Measurements from ENCODE around the gene SLC22A4. TPM values are rescaled to one million over a fixed set of nuclear protein-coding genes. Genes with fewer than 3 reads are reported as not detected.

SLC22A4 gene
- polyA plus RNA-seq, 1 donor from 2014 or later, result 2.0 TPM

DNA sequence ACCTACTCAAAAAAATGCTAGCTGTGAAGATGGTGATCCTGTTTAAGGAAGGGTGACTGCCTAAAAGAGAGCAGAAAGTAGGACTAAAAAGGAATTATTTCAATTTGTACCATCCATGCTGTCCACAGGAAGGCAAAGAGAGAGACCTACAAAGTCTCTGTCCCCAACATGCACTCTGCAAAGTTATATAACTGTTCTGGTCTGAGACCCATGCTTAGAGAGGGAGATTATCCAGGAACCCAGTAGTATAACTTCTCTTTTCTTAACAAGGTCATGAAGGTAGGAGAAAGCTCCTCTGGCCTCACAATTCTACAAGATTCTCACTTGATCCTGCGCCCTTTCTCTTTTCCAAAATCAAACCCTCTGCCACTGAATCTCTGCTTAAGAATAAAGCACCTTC is 25.8 kb downstream of the SLC22A4 start:
- H3K27ac ChIP-seq (ENCODE audit: low read length), result no peak overlapping the region
- H3K36me3 ChIP-seq (ENCODE audit: insufficient read depth, low read length), result no peaks in the 10 kb centered on the region
- H3K79me2 ChIP-seq (replicated peaks; ENCODE audit: insufficient read depth, low read length), result no peaks in the 10 kb centered on the region
- H4K20me1 ChIP-seq (ENCODE audit: insufficient read depth), result no peaks in the 10 kb centered on the region
- no peaks in the 10 kb centered on the region for H3F3A ChIP-seq (ENCODE audit: insufficient read depth, low read length, poor library complexity, severe bottlenecking)
- no peaks in the 10 kb centered on the region for H3K9me2 ChIP-seq (ENCODE audit: insufficient read depth, low read length)
- H3K27me3 ChIP-seq (ENCODE audit: insufficient read depth, low read depth, low read length), result no peaks in the 10 kb centered on the region
- H3K9ac ChIP-seq (ENCODE audit: low read length), result no peak overlapping the region
- no peak overlapping the region for H3K4me3 ChIP-seq (ENCODE audit: low read length)
- no peak overlapping the region for H3K4me2 ChIP-seq (ENCODE audit: low read length)
- H2AFZ ChIP-seq (ENCODE audit: low read depth, low read length), result no peak overlapping the region
- TF ChIP-seq EP300 (conservative IDR thresholded peaks at IDR 0.05; ENCODE audit: poor library complexity, severe bottlenecking) (no peak), RAD21 (conservative IDR thresholded peaks at IDR 0.05) (no peak), TAF1 (IDR thresholded peaks at IDR 0.05; ENCODE audit: low read depth) (no peak), SMC3 (conservative IDR thresholded peaks at IDR 0.05; ENCODE audit: poor library complexity) (no peak), EZH2 (IDR thresholded peaks at IDR 0.05; ENCODE audit: borderline replicate concordance, insufficient read depth, low read length, poor library complexity, severe bottlenecking) (no peak), MXI1 (conservative IDR thresholded peaks at IDR 0.05; ENCODE audit: poor library complexity, severe bottlenecking) (no peak), POLR2AphosphoS5 (IDR thresholded peaks at IDR 0.05) (no peak)
- TF ChIP-seq, protein P1, sequence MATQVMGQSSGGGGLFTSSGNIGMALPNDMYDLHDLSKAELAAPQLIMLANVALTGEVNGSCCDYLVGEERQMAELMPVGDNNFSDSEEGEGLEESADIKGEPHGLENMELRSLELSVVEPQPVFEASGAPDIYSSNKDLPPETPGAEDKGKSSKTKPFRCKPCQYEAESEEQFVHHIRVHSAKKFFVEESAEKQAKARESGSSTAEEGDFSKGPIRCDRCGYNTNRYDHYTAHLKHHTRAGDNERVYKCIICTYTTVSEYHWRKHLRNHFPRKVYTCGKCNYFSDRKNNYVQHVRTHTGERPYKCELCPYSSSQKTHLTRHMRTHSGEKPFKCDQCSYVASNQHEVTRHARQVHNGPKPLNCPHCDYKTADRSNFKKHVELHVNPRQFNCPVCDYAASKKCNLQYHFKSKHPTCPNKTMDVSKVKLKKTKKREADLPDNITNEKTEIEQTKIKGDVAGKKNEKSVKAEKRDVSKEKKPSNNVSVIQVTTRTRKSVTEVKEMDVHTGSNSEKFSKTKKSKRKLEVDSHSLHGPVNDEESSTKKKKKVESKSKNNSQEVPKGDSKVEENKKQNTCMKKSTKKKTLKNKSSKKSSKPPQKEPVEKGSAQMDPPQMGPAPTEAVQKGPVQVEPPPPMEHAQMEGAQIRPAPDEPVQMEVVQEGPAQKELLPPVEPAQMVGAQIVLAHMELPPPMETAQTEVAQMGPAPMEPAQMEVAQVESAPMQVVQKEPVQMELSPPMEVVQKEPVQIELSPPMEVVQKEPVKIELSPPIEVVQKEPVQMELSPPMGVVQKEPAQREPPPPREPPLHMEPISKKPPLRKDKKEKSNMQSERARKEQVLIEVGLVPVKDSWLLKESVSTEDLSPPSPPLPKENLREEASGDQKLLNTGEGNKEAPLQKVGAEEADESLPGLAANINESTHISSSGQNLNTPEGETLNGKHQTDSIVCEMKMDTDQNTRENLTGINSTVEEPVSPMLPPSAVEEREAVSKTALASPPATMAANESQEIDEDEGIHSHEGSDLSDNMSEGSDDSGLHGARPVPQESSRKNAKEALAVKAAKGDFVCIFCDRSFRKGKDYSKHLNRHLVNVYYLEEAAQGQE (IDR thresholded peaks at IDR 0.05; ENCODE audit: borderline replicate concordance), result no peak
- TF ChIP-seq, protein P2, sequence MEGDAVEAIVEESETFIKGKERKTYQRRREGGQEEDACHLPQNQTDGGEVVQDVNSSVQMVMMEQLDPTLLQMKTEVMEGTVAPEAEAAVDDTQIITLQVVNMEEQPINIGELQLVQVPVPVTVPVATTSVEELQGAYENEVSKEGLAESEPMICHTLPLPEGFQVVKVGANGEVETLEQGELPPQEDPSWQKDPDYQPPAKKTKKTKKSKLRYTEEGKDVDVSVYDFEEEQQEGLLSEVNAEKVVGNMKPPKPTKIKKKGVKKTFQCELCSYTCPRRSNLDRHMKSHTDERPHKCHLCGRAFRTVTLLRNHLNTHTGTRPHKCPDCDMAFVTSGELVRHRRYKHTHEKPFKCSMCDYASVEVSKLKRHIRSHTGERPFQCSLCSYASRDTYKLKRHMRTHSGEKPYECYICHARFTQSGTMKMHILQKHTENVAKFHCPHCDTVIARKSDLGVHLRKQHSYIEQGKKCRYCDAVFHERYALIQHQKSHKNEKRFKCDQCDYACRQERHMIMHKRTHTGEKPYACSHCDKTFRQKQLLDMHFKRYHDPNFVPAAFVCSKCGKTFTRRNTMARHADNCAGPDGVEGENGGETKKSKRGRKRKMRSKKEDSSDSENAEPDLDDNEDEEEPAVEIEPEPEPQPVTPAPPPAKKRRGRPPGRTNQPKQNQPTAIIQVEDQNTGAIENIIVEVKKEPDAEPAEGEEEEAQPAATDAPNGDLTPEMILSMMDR (IDR thresholded peaks at IDR 0.05; ENCODE audit: poor library complexity, severe bottlenecking), result no peak
- no peaks in the 10 kb centered on the region for H3K9me3 ChIP-seq (ENCODE audit: low read length)

- H2AFZ ChIP-seq (ENCODE audit: low read depth, low read length), result no peak overlapping the region
- no peaks in the 10 kb centered on the region for H3K36me3 ChIP-seq (ENCODE audit: insufficient read depth, low read length)
- no peak overlapping the region for H3K9ac ChIP-seq (ENCODE audit: low read length)
- no peaks in the 10 kb centered on the region for H4K20me1 ChIP-seq (ENCODE audit: insufficient read depth)
- H3K27ac ChIP-seq (ENCODE audit: low read length), result no peak overlapping the region
- no peaks in the 10 kb centered on the region for H3F3A ChIP-seq (ENCODE audit: insufficient read depth, low read length, poor library complexity, severe bottlenecking)
- no peaks in the 10 kb centered on the region for H3K9me2 ChIP-seq (ENCODE audit: insufficient read depth, low read length)
- no peak overlapping the region for H3K4me2 ChIP-seq (ENCODE audit: low read length)
- TF ChIP-seq EP300 (conservative IDR thresholded peaks at IDR 0.05; ENCODE audit: poor library complexity, severe bottlenecking) (no peak), SMC3 (conservative IDR thresholded peaks at IDR 0.05; ENCODE audit: poor library complexity) (no peak), EZH2 (IDR thresholded peaks at IDR 0.05; ENCODE audit: borderline replicate concordance, insufficient read depth, low read length, poor library complexity, severe bottlenecking) (no peak), TAF1 (IDR thresholded peaks at IDR 0.05; ENCODE audit: low read depth) (no peak), RAD21 (conservative IDR thresholded peaks at IDR 0.05) (no peak), POLR2AphosphoS5 (IDR thresholded peaks at IDR 0.05) (no peak), MXI1 (conservative IDR thresholded peaks at IDR 0.05; ENCODE audit: poor library complexity, severe bottlenecking) (no peak)
- TF ChIP-seq, protein P1 (IDR thresholded peaks at IDR 0.05; ENCODE audit: borderline replicate concordance), result no peak
- TF ChIP-seq, protein P2 (IDR thresholded peaks at IDR 0.05; ENCODE audit: poor library complexity, severe bottlenecking), result no peak
- no peaks in the 10 kb centered on the region for H3K27me3 ChIP-seq (ENCODE audit: insufficient read depth, low read depth, low read length)
- H3K79me2 ChIP-seq (replicated peaks; ENCODE audit: insufficient read depth, low read length), result no peaks in the 10 kb centered on the region
- H3K4me3 ChIP-seq (ENCODE audit: low read length), result no peak overlapping the region
- H3K9me3 ChIP-seq (ENCODE audit: low read length), result no peaks in the 10 kb centered on the region
These were observed 27.0 kb downstream of the SLC22A4 start for GRCh38 chr5:132321109-132321721.
